Activated CD8-positive, alpha-beta T cell treated with anti-CD3 and anti-CD28 coated beads, Interleukin-2, amount 10 ng/mL, durations not matched to agents 7 days and 5 days (primary cell): Measurements from ENCODE around the gene BCS1L. TPM values are rescaled to one million over a fixed set of nuclear protein-coding genes. Genes with fewer than 3 reads are reported as not detected.

ENCODE experiments used
- ATAC-seq: fragments of 150-1000 bp; cut with Tn5 transposase; one replicate; pipeline ENCODE4 v1.10.0; 2021; ENCODE audit warnings: moderate library complexity
- CTCF ChIA-PET: fragments of 350-600 bp; sonication (Branson Sonifier 250); formaldehyde crosslinking; loops from one replicate; lab custom pipeline; 2021; ENCODE audit warnings: antibody characterized with exemption; lab: Charles Lee
- POLR2A ChIA-PET: fragments of 350-600 bp; sonication (Branson Sonifier 250); formaldehyde crosslinking; loops from one replicate; lab custom pipeline; 2021; ENCODE audit warnings: antibody characterized with exemption; lab: Charles Lee
- DNase-seq: peaks from one replicate; pipeline ENCODE4 v3.0.0-alpha.2; 2020
- H3K27ac Mint-ChIP-seq: one replicate; pipeline ENCODE4 v1.8.0; 2021; ENCODE audit warnings: mild to moderate bottlenecking, mixed read lengths
- H3K27me3 Mint-ChIP-seq: one replicate; pipeline ENCODE4 v1.8.0; 2021; ENCODE audit warnings: low read depth, mixed read lengths
- H3K36me3 Mint-ChIP-seq: one replicate; pipeline ENCODE4 v1.8.0; 2021; ENCODE audit warnings: low read depth, mixed read lengths
- H3K4me1 Mint-ChIP-seq: one replicate; pipeline ENCODE4 v1.8.0; 2021; ENCODE audit warnings: low read depth, mixed read lengths
- H3K4me3 Mint-ChIP-seq: one replicate; pipeline ENCODE4 v1.8.0; 2021; ENCODE audit warnings: mild to moderate bottlenecking, mixed read lengths
- H3K9me3 Mint-ChIP-seq: one replicate; pipeline ENCODE4 v1.8.0; 2022; ENCODE audit warnings: mixed read lengths; ENCODE audit not compliant: insufficient read depth
- total RNA-seq, 2 experiments: library from RNA; stranded (reverse); gene quantifications; one replicate each; pipeline ENCODE4 v1.2.3, GENCODE V29; 2021

The BCS1L gene
- total RNA-seq, 2 experiments from 2014 or later = 50.1 to 50.5 TPM

GRCh38 chr2:218698885-218699284, 39.4 kb downstream of the BCS1L start:
- Mint-ChIP-seq H3K4me3 (no peak overlapping the region), H3K27me3 (no peaks in the 10 kb centered on the region), H3K36me3 (no peaks in the 10 kb centered on the region), H3K27ac (no peak overlapping the region), H3K9me3 (no peaks in the 10 kb centered on the region), H3K4me1 (no peaks in the 10 kb centered on the region)
- DNase-seq (no peak), ATAC-seq (no peak)
- ChIA-PET CTCF (interaction anchor here (2.9 kb wide), 1 partner anchor 11 kb away, joined by 8 read pairs; no protein-coding TSS in a partner anchor), POLR2A (interaction anchor here (0.6 kb wide), 1 partner anchor 39 kb away, joined by 3 read pairs; the partner anchor contains the start of genes BCS1L and ZNF142)

- ATAC-seq (no peak), DNase-seq (no peak)
- Mint-ChIP-seq H3K4me1 (no peaks in the 10 kb centered on the region), H3K4me3 (no peak overlapping the region), H3K9me3 (no peaks in the 10 kb centered on the region), H3K27me3 (peaks cover 3% of the 10 kb centered on the region), H3K36me3 (no peaks in the 10 kb centered on the region), H3K27ac (no peak overlapping the region)
- ChIA-PET CTCF (interaction anchor here (1.3 to 1.8 kb wide), 3 partner anchors 10 to 146 kb away, joined by 5 to 13 read pairs (median 5); partner anchors contain the start of gene TTLL4), POLR2A (interaction anchor here (0.9 kb wide), 1 partner anchor 9 kb away, joined by 3 read pairs; the partner anchor contains the start of gene TTLL4)
These were observed 42.3 kb downstream of the BCS1L start for GRCh38 chr2:218701806-218702205.

- ChIA-PET CTCF (interaction anchor here (1.8 kb wide), 1 partner anchor 144 kb away, joined by 5 read pairs; no protein-coding TSS in a partner anchor), POLR2A (no interaction called here)
- Mint-ChIP-seq H3K4me3 (no peak overlapping the region), H3K36me3 (no peaks in the 10 kb centered on the region), H3K27me3 (peaks cover 3% of the 10 kb centered on the region), H3K27ac (no peak overlapping the region), H3K9me3 (no peaks in the 10 kb centered on the region), H3K4me1 (peaks cover 8% of the 10 kb centered on the region)
- ATAC-seq = no peak
- DNase-seq = no peak
These were observed 43.9 kb downstream of the BCS1L start for GRCh38 chr2:218703341-218703740.

GRCh38 chr2:218708086-218708485, 48.6 kb downstream of the BCS1L start:
- no peaks in the 10 kb centered on the region for H3K9me3 Mint-ChIP-seq
- H3K4me1 Mint-ChIP-seq = peaks cover 31% of the 10 kb centered on the region
- H3K36me3 Mint-ChIP-seq = no peaks in the 10 kb centered on the region
- H3K27me3 Mint-ChIP-seq = peaks cover 3% of the 10 kb centered on the region
- ATAC-seq (no peak), DNase-seq (no peak)
- H3K4me3 Mint-ChIP-seq = no peak overlapping the region
- CTCF ChIA-PET = no interaction called here
- POLR2A ChIA-PET = interaction anchor here (1.2 kb wide), 1 partner anchor 37 kb away, joined by 3 read pairs; no protein-coding TSS in a partner anchor
- no peak overlapping the region for H3K27ac Mint-ChIP-seq

- H3K4me3 Mint-ChIP-seq = peak overlapping the region; percentile 96
- H3K36me3 Mint-ChIP-seq = no peaks in the 10 kb centered on the region
- DNase-seq (no peak), ATAC-seq (no peak)
- CTCF ChIA-PET = interaction anchor here (0.6 to 3.5 kb wide), 22 partner anchors 8 to 585 kb away, joined by 3 to 32 read pairs (median 4); partner anchors contain the start of genes BCS1L, RNF25, STK36 and USP37
- no peak overlapping the region for H3K27ac Mint-ChIP-seq
- H3K9me3 Mint-ChIP-seq = no peaks in the 10 kb centered on the region
- POLR2A ChIA-PET = interaction anchor here (1.2 kb wide), 2 partner anchors 8 to 36 kb away, joined by 3 read pairs; no protein-coding TSS in a partner anchor
- H3K4me1 Mint-ChIP-seq = peaks cover 38% of the 10 kb centered on the region
- peaks cover 3% of the 10 kb centered on the region for H3K27me3 Mint-ChIP-seq
These were observed 50.4 kb downstream of the BCS1L start for GRCh38 chr2:218709908-218710307.

GRCh38 chr2:218710334-218710686, 50.8 kb downstream of the BCS1L start:
- H3K36me3 Mint-ChIP-seq = no peaks in the 10 kb centered on the region
- H3K27me3 Mint-ChIP-seq = peaks cover 3% of the 10 kb centered on the region
- ATAC-seq (no peak), DNase-seq (peak; percentile 22)
- H3K27ac Mint-ChIP-seq = peak overlapping the region; percentile 76
- H3K4me1 Mint-ChIP-seq = peaks cover 38% of the 10 kb centered on the region
- ChIA-PET POLR2A (interaction anchor here (1.2 kb wide), 2 partner anchors 8 to 36 kb away, joined by 3 read pairs; no protein-coding TSS in a partner anchor), CTCF (interaction anchor here (0.6 to 3.5 kb wide), 24 partner anchors 8 to 584 kb away, joined by 3 to 32 read pairs (median 4); partner anchors contain the start of genes BCS1L, RNF25, STK36 and USP37)
- H3K4me3 Mint-ChIP-seq = peak overlapping the region; percentile 96
- H3K9me3 Mint-ChIP-seq = no peaks in the 10 kb centered on the region

GRCh38 chr2:218710687-218711549, 51.4 kb downstream of the BCS1L start, which contains the start of gene TTLL4:
TTLL4 (plus strand) TSS chr2:218710835; CDS start chr2:218737677, 26,842 bp downstream.
- Mint-ChIP-seq H3K36me3 (peaks cover 2% of the 10 kb centered on the region), H3K9me3 (no peaks in the 10 kb centered on the region), H3K27ac (peak within 1 kb of the TSS; percentile 76), H3K27me3 (peaks cover 2% of the 10 kb centered on the region), H3K4me1 (peaks cover 38% of the 10 kb centered on the region), H3K4me3 (peak within 1 kb of the TSS; percentile 96)
- DNase-seq (peak; percentile 99), ATAC-seq (peak; percentile 99)
- ChIA-PET CTCF (interaction anchor here (0.6 to 3.5 kb wide), 25 partner anchors 9 to 584 kb away, joined by 3 to 32 read pairs (median 4); partner anchors contain the start of genes BCS1L, RNF25, STK36 and USP37), POLR2A (interaction anchor here (1.2 kb wide), 2 partner anchors 9 to 35 kb away, joined by 3 read pairs; no protein-coding TSS in a partner anchor)

- ATAC-seq (no peak), DNase-seq (no peak)
- Mint-ChIP-seq H3K27ac (peak overlapping the region; percentile 74), H3K9me3 (no peaks in the 10 kb centered on the region), H3K27me3 (no peaks in the 10 kb centered on the region), H3K4me3 (peak overlapping the region; percentile 96), H3K36me3 (peaks cover 5% of the 10 kb centered on the region), H3K4me1 (peaks cover 38% of the 10 kb centered on the region)
- ChIA-PET CTCF (interaction anchor here (1.0 to 3.5 kb wide), 8 partner anchors 9 to 241 kb away, joined by 3 to 32 read pairs (median 9); no protein-coding TSS in a partner anchor), POLR2A (no interaction called here)
These were observed 52.1 kb downstream of the BCS1L start for GRCh38 chr2:218711550-218711929.

Other genes starting within 250 kb of the BCS1L start
- not detected for gene VIL1, start 240.6 kb upstream of the BCS1L start, total RNA-seq
- gene USP37, start 91.3 kb upstream of the BCS1L start, total RNA-seq = 10 to 100 TPM; 33.9 to 38.1 TPM
- 10 to 100 TPM; 96.8 to 97.3 TPM for gene CNOT9, start 90.8 kb upstream of the BCS1L start, total RNA-seq
- under 1 TPM; 0.26 to 0.32 TPM for gene PLCD4, start 51.8 kb upstream of the BCS1L start, total RNA-seq
- 10 to 100 TPM; 49.2 to 53.1 TPM for gene ZNF142, start 60 bp upstream of the BCS1L start, total RNA-seq
- gene RNF25, start 12.3 kb downstream of the BCS1L start, total RNA-seq = 10 to 100 TPM; 19.0 to 25.8 TPM
- gene STK36, start 12.4 kb downstream of the BCS1L start, total RNA-seq = 10 to 100 TPM; 12.1 to 15.2 TPM
- gene TTLL4, start 51.2 kb downstream of the BCS1L start, total RNA-seq = 10 to 100 TPM; 25.8 to 27.7 TPM
- gene CYP27A1, start 122.5 kb downstream of the BCS1L start, total RNA-seq = not detected
- gene PRKAG3, start 172.1 kb downstream of the BCS1L start, total RNA-seq = not detected
- not detected for gene WNT6, start 200.1 kb downstream of the BCS1L start, total RNA-seq
- gene WNT10A, start 221.2 kb downstream of the BCS1L start, total RNA-seq = not detected